ENCODE data around the gene PAGE2. TPM values are rescaled to one million over a fixed set of nuclear protein-coding genes. Genes with fewer than 3 reads are reported as not detected.

Gene PAGE2
- total RNA-seq, 1 experiment from 2014 or later: not detected

DNA sequence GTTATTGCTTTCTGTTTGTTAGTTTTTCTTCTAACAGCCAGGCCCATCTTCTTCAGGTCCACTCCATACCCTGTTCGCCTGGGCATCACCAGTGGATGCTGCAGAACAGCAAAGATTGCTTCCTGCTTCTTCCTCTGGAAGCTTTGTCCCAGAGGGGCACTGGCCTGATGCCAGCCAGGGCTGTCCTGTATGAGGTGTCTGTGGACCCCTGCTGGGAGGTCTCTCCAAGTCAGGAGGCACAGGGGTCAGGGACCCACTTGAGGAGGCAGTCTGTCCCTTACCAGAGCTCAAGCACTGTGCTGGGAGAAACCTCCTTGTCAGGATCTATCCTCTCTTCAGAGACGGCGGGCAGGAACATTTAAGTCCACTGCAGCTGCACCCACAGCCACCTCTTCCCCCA, 16.5 kb upstream of the PAGE2 start:
- Histone ChIP-seq H3K27ac (no peak overlapping the region), H3K36me3 (ENCODE audit: low read depth) (no peaks in the 10 kb centered on the region), H3K27me3 (ENCODE audit: insufficient read depth, low read depth) (no peaks in the 10 kb centered on the region), H3K9me3 (ENCODE audit: insufficient read depth, low read depth) (no peaks in the 10 kb centered on the region), H3K9me2 (ENCODE audit: insufficient read depth) (no peaks in the 10 kb centered on the region), H3K79me2 (ENCODE audit: low read depth) (no peaks in the 10 kb centered on the region), H4K20me1 (ENCODE audit: insufficient read depth) (no peaks in the 10 kb centered on the region), H3K4me3 (no peak overlapping the region), H3K4me2 (no peak overlapping the region), H3F3A (ENCODE audit: insufficient read depth, low read depth) (no peaks in the 10 kb centered on the region), H2AFZ (no peak overlapping the region), H3K4me1 (replicated peaks; ENCODE audit: insufficient read depth) (no peaks in the 10 kb centered on the region)
- BruUV-seq (replicated peaks): no TSS peak
- intact Hi-C loops (cut with micrococcal nuclease; ENCODE audit: unreplicated experiment): no loop called here
- CTCF ChIA-PET: no interaction called here
- no peak for TF ChIP-seq EZH2 (IDR thresholded peaks at IDR 0.05; ENCODE audit: low read depth)
- TF ChIP-seq, protein P1, sequence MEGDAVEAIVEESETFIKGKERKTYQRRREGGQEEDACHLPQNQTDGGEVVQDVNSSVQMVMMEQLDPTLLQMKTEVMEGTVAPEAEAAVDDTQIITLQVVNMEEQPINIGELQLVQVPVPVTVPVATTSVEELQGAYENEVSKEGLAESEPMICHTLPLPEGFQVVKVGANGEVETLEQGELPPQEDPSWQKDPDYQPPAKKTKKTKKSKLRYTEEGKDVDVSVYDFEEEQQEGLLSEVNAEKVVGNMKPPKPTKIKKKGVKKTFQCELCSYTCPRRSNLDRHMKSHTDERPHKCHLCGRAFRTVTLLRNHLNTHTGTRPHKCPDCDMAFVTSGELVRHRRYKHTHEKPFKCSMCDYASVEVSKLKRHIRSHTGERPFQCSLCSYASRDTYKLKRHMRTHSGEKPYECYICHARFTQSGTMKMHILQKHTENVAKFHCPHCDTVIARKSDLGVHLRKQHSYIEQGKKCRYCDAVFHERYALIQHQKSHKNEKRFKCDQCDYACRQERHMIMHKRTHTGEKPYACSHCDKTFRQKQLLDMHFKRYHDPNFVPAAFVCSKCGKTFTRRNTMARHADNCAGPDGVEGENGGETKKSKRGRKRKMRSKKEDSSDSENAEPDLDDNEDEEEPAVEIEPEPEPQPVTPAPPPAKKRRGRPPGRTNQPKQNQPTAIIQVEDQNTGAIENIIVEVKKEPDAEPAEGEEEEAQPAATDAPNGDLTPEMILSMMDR (conservative IDR thresholded peaks at IDR 0.05): no peak
- POLR2A ChIA-PET (ENCODE audit: unreplicated experiment): no interaction called here
- DNase-seq: no peak

DNA sequence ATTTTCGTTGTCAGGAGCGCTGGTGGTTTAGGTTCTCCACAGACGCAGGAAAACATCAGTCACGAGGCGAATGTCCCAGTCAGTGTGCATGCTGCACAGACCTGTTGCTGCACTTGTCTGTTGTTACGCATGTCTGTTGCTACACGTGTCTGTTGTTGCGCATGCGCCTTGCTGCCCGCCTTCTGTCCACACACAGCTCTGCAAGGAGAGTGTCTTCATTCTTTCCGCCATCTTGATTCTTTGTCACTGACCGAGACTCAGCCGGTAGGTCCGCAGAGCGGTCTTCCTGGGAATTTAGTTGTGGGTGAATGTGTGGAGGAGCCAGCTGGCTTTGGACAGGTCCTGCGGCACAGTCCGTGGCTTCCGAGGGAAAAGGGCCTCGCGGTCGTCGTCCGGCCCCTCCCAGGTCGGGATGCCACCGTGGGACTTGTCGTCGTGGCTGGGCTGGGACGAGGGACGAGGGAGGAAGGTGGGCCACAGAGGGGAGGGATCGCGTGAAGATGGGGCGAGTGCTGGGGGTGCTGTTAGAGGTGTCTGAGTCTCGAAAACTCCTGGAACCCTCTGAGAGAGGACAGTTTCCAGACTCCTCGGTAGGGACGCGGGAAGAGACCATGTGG, 13.9 kb upstream of the PAGE2 start, which contains the start of gene PAGE2B:
Gene PAGE2B (plus strand): TSS at position 180 of the 617 bp plus-strand sequence. CDS start 1,012 bp downstream, outside the sequence.
- Histone ChIP-seq H3K36me3 (ENCODE audit: low read depth) (no peaks in the 10 kb centered on the region), H3K9me2 (ENCODE audit: insufficient read depth) (no peaks in the 10 kb centered on the region), H3F3A (ENCODE audit: insufficient read depth, low read depth) (no peaks in the 10 kb centered on the region), H3K4me1 (replicated peaks; ENCODE audit: insufficient read depth) (no peaks in the 10 kb centered on the region), H3K4me3 (no peak within 1 kb of the TSS), H3K27ac (no peak within 1 kb of the TSS), H3K4me2 (no peak within 1 kb of the TSS), H3K27me3 (ENCODE audit: insufficient read depth, low read depth) (no peaks in the 10 kb centered on the region), H3K9me3 (ENCODE audit: insufficient read depth, low read depth) (no peaks in the 10 kb centered on the region), H4K20me1 (ENCODE audit: insufficient read depth) (no peaks in the 10 kb centered on the region), H3K79me2 (ENCODE audit: low read depth) (no peaks in the 10 kb centered on the region), H2AFZ (no peak within 1 kb of the TSS)
- POLR2A ChIA-PET (ENCODE audit: unreplicated experiment): interaction anchor here (0.6 kb wide), 1 partner anchor 963 kb away, joined by 3 read pairs; no protein-coding TSS in a partner anchor
- no peak for TF ChIP-seq EZH2 (IDR thresholded peaks at IDR 0.05; ENCODE audit: low read depth)
- TF ChIP-seq, protein P1 (conservative IDR thresholded peaks at IDR 0.05): no peak
- intact Hi-C loops (cut with micrococcal nuclease; ENCODE audit: unreplicated experiment): no loop called here
- BruUV-seq (replicated peaks): no TSS peak
- no peak for DNase-seq
- CTCF ChIA-PET: no interaction called here

DNA sequence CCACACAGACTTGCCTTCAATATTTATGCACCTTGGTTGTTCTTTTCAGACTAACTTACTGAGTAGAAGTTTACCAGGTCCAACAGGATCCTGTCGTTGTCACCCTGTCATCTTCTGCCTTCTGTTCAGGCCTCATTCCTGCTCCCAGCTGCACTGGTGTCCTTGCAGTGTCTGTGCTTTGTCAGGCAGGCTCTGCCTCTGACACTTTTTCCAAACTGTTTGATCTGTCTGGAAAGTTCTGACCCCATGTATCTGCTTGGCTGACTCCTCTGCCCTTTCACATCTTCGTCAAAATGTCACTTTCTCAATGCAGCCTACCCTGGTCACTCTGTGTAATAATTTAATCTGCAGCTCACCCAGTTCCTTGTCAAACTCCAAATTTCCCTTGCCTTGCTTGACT, 9.9 kb downstream of the PAGE2 start:
- no peaks in the 10 kb centered on the region for H4K20me1 ChIP-seq (ENCODE audit: insufficient read depth)
- no peak for DNase-seq
- ChIA-PET CTCF (no interaction called here), POLR2A (ENCODE audit: unreplicated experiment) (no interaction called here)
- H3K4me2 ChIP-seq: no peak overlapping the region
- H2AFZ ChIP-seq: no peak overlapping the region
- no peak overlapping the region for H3K4me3 ChIP-seq
- no peaks in the 10 kb centered on the region for H3K36me3 ChIP-seq (ENCODE audit: low read depth)
- H3K27ac ChIP-seq: no peak overlapping the region
- H3K9me3 ChIP-seq (ENCODE audit: insufficient read depth, low read depth): no peaks in the 10 kb centered on the region
- no peaks in the 10 kb centered on the region for H3K4me1 ChIP-seq (replicated peaks; ENCODE audit: insufficient read depth)
- H3K27me3 ChIP-seq (ENCODE audit: insufficient read depth, low read depth): no peaks in the 10 kb centered on the region
- no peaks in the 10 kb centered on the region for H3F3A ChIP-seq (ENCODE audit: insufficient read depth, low read depth)
- intact Hi-C loops (cut with micrococcal nuclease; ENCODE audit: unreplicated experiment): no loop called here
- H3K79me2 ChIP-seq (ENCODE audit: low read depth): no peaks in the 10 kb centered on the region
- BruUV-seq (replicated peaks): no TSS peak
- TF ChIP-seq EZH2 (IDR thresholded peaks at IDR 0.05; ENCODE audit: low read depth): no peak
- TF ChIP-seq, protein P1 (conservative IDR thresholded peaks at IDR 0.05): no peak
- no peaks in the 10 kb centered on the region for H3K9me2 ChIP-seq (ENCODE audit: insufficient read depth)

Measured in PC-9 (cell line).